Measurements from ENCODE around the gene NTRK3. TPM values are rescaled to one million over a fixed set of nuclear protein-coding genes. Genes with fewer than 3 reads are reported as not detected.

NTRK3 gene
- total RNA-seq, 1 experiment from 2014 or later, result not detected

DNA sequence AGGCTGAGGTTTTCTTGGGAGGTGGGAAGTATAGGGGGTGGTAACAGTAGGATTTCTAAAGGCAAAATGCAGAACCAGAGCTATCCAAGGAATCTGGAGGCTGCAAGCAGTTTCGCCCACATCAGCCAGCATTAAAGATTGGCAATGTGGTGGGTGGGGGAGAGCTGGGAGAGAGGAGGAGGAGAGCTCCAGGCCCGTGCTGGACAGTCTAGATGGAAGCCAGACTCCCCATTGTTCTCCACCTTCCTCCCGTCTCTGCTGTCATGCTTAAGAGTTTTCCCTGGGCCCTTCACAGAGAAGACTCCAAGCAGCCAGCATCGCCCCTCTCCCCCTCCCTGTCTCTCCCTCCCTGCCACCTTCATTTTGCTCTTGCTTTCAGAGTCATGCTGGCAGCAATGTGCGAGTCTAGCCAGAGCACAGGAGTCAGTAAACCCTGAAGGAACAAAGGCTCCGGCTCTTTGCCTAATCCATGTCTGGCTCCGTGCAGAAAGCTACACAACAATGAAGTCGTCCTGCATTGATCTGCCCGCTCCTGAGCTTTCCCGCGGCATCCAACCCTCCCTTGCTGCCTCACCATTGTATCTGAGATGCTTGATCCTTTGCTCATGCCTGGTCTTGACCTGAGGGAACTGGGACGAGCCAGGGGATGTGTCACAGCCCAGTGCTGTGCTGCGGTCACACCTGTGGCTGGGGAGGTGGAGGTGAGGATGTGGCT is 282.9 kb downstream of the NTRK3 start:
- intact Hi-C loops (cut with micrococcal nuclease), result no loop called here
- no TSS peak for BruUV-seq (replicated peaks)
- Histone ChIP-seq H4K20me1 (ENCODE audit: low read length) (no peaks in the 10 kb centered on the region), H3K4me1 (ENCODE audit: insufficient read depth, low read length) (no peaks in the 10 kb centered on the region), H3K36me3 (ENCODE audit: low read depth, low read length) (no peaks in the 10 kb centered on the region), H3K27ac (ENCODE audit: low read length) (no peak overlapping the region), H3K79me2 (ENCODE audit: low read length) (no peaks in the 10 kb centered on the region), H3K9me2 (replicated peaks; ENCODE audit: low read length) (no peaks in the 10 kb centered on the region), H3K9me3 (ENCODE audit: low read length) (no peaks in the 10 kb centered on the region), H2AFZ (ENCODE audit: low read length) (no peak overlapping the region), H3K4me2 (ENCODE audit: low read length) (no peak overlapping the region), H3F3A (ENCODE audit: low read length, unreplicated experiment) (no peaks in the 10 kb centered on the region), H3K9ac (ENCODE audit: low read length) (no peak overlapping the region), H3K27me3 (ENCODE audit: low read length) (no peaks in the 10 kb centered on the region), H3K4me3 (ENCODE audit: low read length) (no peak overlapping the region)
- ATAC-seq (no peak), DNase-seq (peak; percentile 31)
- TF ChIP-seq EZH2 (IDR thresholded peaks at IDR 0.05; ENCODE audit: low read length, unreplicated experiment) (no peak), EZH2phosphoT487 (IDR thresholded peaks at IDR 0.05; ENCODE audit: borderline replicate concordance, low read length) (no peak)
- TF ChIP-seq, protein P1, sequence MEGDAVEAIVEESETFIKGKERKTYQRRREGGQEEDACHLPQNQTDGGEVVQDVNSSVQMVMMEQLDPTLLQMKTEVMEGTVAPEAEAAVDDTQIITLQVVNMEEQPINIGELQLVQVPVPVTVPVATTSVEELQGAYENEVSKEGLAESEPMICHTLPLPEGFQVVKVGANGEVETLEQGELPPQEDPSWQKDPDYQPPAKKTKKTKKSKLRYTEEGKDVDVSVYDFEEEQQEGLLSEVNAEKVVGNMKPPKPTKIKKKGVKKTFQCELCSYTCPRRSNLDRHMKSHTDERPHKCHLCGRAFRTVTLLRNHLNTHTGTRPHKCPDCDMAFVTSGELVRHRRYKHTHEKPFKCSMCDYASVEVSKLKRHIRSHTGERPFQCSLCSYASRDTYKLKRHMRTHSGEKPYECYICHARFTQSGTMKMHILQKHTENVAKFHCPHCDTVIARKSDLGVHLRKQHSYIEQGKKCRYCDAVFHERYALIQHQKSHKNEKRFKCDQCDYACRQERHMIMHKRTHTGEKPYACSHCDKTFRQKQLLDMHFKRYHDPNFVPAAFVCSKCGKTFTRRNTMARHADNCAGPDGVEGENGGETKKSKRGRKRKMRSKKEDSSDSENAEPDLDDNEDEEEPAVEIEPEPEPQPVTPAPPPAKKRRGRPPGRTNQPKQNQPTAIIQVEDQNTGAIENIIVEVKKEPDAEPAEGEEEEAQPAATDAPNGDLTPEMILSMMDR (conservative IDR thresholded peaks at IDR 0.05; ENCODE audit: low read depth, low read length), result no peak
- POLR2A ChIA-PET (ENCODE audit: unreplicated experiment), result no interaction called here
- CTCF ChIA-PET, result no interaction called here

GRCh38 chr15:87971076-87971475 is 285.5 kb downstream of the NTRK3 start:
- BruUV-seq (replicated peaks), result no TSS peak

GRCh38 chr15:87967951-87968350 is 288.6 kb downstream of the NTRK3 start:
- Histone ChIP-seq H3F3A (ENCODE audit: low read length, unreplicated experiment) (no peaks in the 10 kb centered on the region), H3K36me3 (ENCODE audit: low read depth, low read length) (no peaks in the 10 kb centered on the region), H3K4me2 (ENCODE audit: low read length) (no peak overlapping the region), H3K9me3 (ENCODE audit: low read length) (no peaks in the 10 kb centered on the region), H4K20me1 (ENCODE audit: low read length) (no peaks in the 10 kb centered on the region), H3K9me2 (replicated peaks; ENCODE audit: low read length) (no peaks in the 10 kb centered on the region), H3K9ac (ENCODE audit: low read length) (no peak overlapping the region), H2AFZ (ENCODE audit: low read length) (no peak overlapping the region), H3K27me3 (ENCODE audit: low read length) (no peaks in the 10 kb centered on the region), H3K4me1 (ENCODE audit: insufficient read depth, low read length) (no peaks in the 10 kb centered on the region), H3K27ac (ENCODE audit: low read length) (no peak overlapping the region), H3K4me3 (ENCODE audit: low read length) (no peak overlapping the region), H3K79me2 (ENCODE audit: low read length) (no peaks in the 10 kb centered on the region)
- ChIA-PET CTCF (no interaction called here), POLR2A (ENCODE audit: unreplicated experiment) (no interaction called here)
- intact Hi-C loops (cut with micrococcal nuclease), result no loop called here
- no peak for ATAC-seq
- no TSS peak for BruUV-seq (replicated peaks)
- TF ChIP-seq EZH2phosphoT487 (IDR thresholded peaks at IDR 0.05; ENCODE audit: borderline replicate concordance, low read length) (no peak), EZH2 (IDR thresholded peaks at IDR 0.05; ENCODE audit: low read length, unreplicated experiment) (no peak)
- TF ChIP-seq, protein P1 (conservative IDR thresholded peaks at IDR 0.05; ENCODE audit: low read depth, low read length), result no peak
- DNase-seq, result no peak

More at GRCh38 chr15:87971076-87971475, 285.5 kb downstream of the NTRK3 start:
- no peaks in the 10 kb centered on the region for H3K9me2 ChIP-seq (replicated peaks; ENCODE audit: low read length)
- no peak overlapping the region for H3K4me2 ChIP-seq (ENCODE audit: low read length)
- DNase-seq, result no peak
- no peaks in the 10 kb centered on the region for H3K36me3 ChIP-seq (ENCODE audit: low read depth, low read length)
- H3F3A ChIP-seq (ENCODE audit: low read length, unreplicated experiment), result no peaks in the 10 kb centered on the region
- no peak overlapping the region for H3K9ac ChIP-seq (ENCODE audit: low read length)
- no peak overlapping the region for H2AFZ ChIP-seq (ENCODE audit: low read length)
- ChIA-PET CTCF (no interaction called here), POLR2A (ENCODE audit: unreplicated experiment) (no interaction called here)
- intact Hi-C loops (cut with micrococcal nuclease), result no loop called here
- no peak for ATAC-seq
- TF ChIP-seq EZH2 (IDR thresholded peaks at IDR 0.05; ENCODE audit: low read length, unreplicated experiment), result no peak
- TF ChIP-seq, protein P1 (conservative IDR thresholded peaks at IDR 0.05; ENCODE audit: low read depth, low read length), result no peak
- no peak for TF ChIP-seq EZH2phosphoT487 (IDR thresholded peaks at IDR 0.05; ENCODE audit: borderline replicate concordance, low read length)
- H3K27me3 ChIP-seq (ENCODE audit: low read length), result no peaks in the 10 kb centered on the region
- no peaks in the 10 kb centered on the region for H4K20me1 ChIP-seq (ENCODE audit: low read length)
- no peak overlapping the region for H3K4me3 ChIP-seq (ENCODE audit: low read length)
- H3K4me1 ChIP-seq (ENCODE audit: insufficient read depth, low read length), result no peaks in the 10 kb centered on the region
- H3K27ac ChIP-seq (ENCODE audit: low read length), result no peak overlapping the region
- no peaks in the 10 kb centered on the region for H3K9me3 ChIP-seq (ENCODE audit: low read length)
- no peaks in the 10 kb centered on the region for H3K79me2 ChIP-seq (ENCODE audit: low read length)

Data from PC-3 (cell line).